ENCODE results near the gene FREM1.

DNA sequence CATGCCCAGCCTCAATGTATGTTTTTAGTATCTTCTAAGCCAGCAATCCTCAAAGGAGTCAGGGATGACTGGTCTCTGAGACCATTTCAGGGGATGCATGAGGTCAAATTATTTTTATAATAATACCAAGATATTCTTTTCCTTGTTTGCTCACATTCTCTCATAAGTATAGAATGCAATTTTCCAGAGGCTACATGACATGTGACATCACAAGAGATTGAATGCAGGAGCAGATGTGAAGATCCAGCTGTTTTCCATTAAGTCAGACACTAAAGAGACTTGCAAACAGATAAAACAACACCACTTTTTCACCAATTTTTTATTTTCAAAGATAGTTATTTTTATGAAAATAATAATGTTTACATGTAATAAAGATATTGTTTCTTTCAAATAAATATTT, 22.0 kb upstream of the FREM1 start:
- TF ChIP-seq POLR2AphosphoS5 (IDR thresholded peaks at IDR 0.05; ENCODE audit: low read depth, low read length) (no peak), RXRA (IDR thresholded peaks at IDR 0.05; ENCODE audit: borderline replicate concordance, low read depth) (no peak), GABPA (IDR thresholded peaks at IDR 0.05; ENCODE audit: low read depth) (no peak), EZH2phosphoT487 (IDR thresholded peaks at IDR 0.05; ENCODE audit: borderline replicate concordance, low read depth) (no peak), MEF2A (IDR thresholded peaks at IDR 0.05; ENCODE audit: borderline replicate concordance, low read depth) (no peak), RAD21 (IDR thresholded peaks at IDR 0.05; ENCODE audit: low read length) (no peak)
- TF ChIP-seq, protein P1, sequence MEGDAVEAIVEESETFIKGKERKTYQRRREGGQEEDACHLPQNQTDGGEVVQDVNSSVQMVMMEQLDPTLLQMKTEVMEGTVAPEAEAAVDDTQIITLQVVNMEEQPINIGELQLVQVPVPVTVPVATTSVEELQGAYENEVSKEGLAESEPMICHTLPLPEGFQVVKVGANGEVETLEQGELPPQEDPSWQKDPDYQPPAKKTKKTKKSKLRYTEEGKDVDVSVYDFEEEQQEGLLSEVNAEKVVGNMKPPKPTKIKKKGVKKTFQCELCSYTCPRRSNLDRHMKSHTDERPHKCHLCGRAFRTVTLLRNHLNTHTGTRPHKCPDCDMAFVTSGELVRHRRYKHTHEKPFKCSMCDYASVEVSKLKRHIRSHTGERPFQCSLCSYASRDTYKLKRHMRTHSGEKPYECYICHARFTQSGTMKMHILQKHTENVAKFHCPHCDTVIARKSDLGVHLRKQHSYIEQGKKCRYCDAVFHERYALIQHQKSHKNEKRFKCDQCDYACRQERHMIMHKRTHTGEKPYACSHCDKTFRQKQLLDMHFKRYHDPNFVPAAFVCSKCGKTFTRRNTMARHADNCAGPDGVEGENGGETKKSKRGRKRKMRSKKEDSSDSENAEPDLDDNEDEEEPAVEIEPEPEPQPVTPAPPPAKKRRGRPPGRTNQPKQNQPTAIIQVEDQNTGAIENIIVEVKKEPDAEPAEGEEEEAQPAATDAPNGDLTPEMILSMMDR (IDR thresholded peaks at IDR 0.05) = no peak
- TF ChIP-seq, protein P2, sequence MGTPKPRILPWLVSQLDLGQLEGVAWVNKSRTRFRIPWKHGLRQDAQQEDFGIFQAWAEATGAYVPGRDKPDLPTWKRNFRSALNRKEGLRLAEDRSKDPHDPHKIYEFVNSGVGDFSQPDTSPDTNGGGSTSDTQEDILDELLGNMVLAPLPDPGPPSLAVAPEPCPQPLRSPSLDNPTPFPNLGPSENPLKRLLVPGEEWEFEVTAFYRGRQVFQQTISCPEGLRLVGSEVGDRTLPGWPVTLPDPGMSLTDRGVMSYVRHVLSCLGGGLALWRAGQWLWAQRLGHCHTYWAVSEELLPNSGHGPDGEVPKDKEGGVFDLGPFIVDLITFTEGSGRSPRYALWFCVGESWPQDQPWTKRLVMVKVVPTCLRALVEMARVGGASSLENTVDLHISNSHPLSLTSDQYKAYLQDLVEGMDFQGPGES (IDR thresholded peaks at IDR 0.05; ENCODE audit: low read depth, low read length) = no peak
